Activated CD4-positive, alpha-beta T cell treated with anti-CD3 and anti-CD28 coated beads, Interleukin-2, Interleukin-4, amounts not matched to agents 100 ng/mL and 50 ng/mL, durations not matched to agents 16 hours and 8 hours (primary cell): ENCODE measurements around the gene CEP126.

Experiments used
- DNase-seq: peaks from one replicate; pipeline ENCODE4 v3.0.0-alpha.2; 2020; ENCODE audit warnings: low spot score

The CEP126 gene

GRCh38 chr11:101914738-101915426 lies at the start of gene CEP126:
Gene CEP126, plus strand, starts transcription at chr11:101915010. Its CDS starts 275 bp downstream, at chr11:101915285.
- DNase-seq = peak; percentile 94

GRCh38 chr11:101866619-101867491 lies 48.0 kb upstream of the CEP126 start:
- no peak for DNase-seq

- DNase-seq = no peak
Measured at GRCh38 chr11:101867951-101868350, 46.9 kb upstream of the CEP126 start.

GRCh38 chr11:101870510-101870909 lies 44.3 kb upstream of the CEP126 start:
- no peak for DNase-seq

- DNase-seq = no peak
Measured at GRCh38 chr11:101872171-101872882, 42.5 kb upstream of the CEP126 start.

- DNase-seq = peak; percentile 24
Measured at GRCh38 chr11:101880222-101880621, 34.6 kb upstream of the CEP126 start.

- DNase-seq = no peak
Measured at GRCh38 chr11:101881586-101881985, 33.2 kb upstream of the CEP126 start.

- no peak for DNase-seq
Measured at GRCh38 chr11:101885631-101886030, 29.2 kb upstream of the CEP126 start.

- DNase-seq = no peak
Measured at GRCh38 chr11:101889767-101890166, 25.0 kb upstream of the CEP126 start.

GRCh38 chr11:101894505-101894904 lies 20.3 kb upstream of the CEP126 start:
- no peak for DNase-seq

- DNase-seq = no peak
Measured at GRCh38 chr11:101907815-101908214, 7.0 kb upstream of the CEP126 start.

GRCh38 chr11:101909087-101909486 lies 5.7 kb upstream of the CEP126 start:
- no peak for DNase-seq

- no peak for DNase-seq
Measured at GRCh38 chr11:101912823-101913284, 2.0 kb upstream of the CEP126 start.

- no peak for DNase-seq
Measured at GRCh38 chr11:101913656-101914055, 1.2 kb upstream of the CEP126 start.

GRCh38 chr11:101914341-101914737 lies 471 bp upstream of the CEP126 start:
- DNase-seq = no peak

GRCh38 chr11:101915791-101916291 lies 1.0 kb downstream of the CEP126 start:
- DNase-seq = no peak

- no peak for DNase-seq
Measured at GRCh38 chr11:101916422-101916821, 1.6 kb downstream of the CEP126 start, which contains the start of gene ANGPTL5. Gene ANGPTL5, minus strand, starts transcription at chr11:101916522. Its CDS starts 8,613 bp downstream, at chr11:101907909.

GRCh38 chr11:101917226-101917625 lies 2.4 kb downstream of the CEP126 start:
- no peak for DNase-seq

GRCh38 chr11:101920992-101921391 lies 6.2 kb downstream of the CEP126 start:
- no peak for DNase-seq

GRCh38 chr11:101923554-101923953 lies 8.7 kb downstream of the CEP126 start:
- no peak for DNase-seq

GRCh38 chr11:101929294-101929915 lies 14.6 kb downstream of the CEP126 start:
- no peak for DNase-seq

GRCh38 chr11:101931692-101932091 lies 16.9 kb downstream of the CEP126 start:
- DNase-seq = no peak
